Hepatocyte (in vitro differentiated cells): Measurements from ENCODE around the gene SLC7A14. TPM values are rescaled to one million over a fixed set of nuclear protein-coding genes. Genes with fewer than 3 reads are reported as not detected.
A peak's percentile ranks its signal among the peaks of the same experiment; 100 is the strongest.

Experiments
- DNase-seq: peaks from one replicate; pipeline ENCODE4 v3.0.0-alpha.2; 2016; ENCODE audit warnings: low spot score
- H2AFZ ChIP-seq: fragments of 200-600 bp; sonication (generic); 2 replicates; pipeline ENCODE4 v1.6.0; 2016; ENCODE audit warnings: antibody characterized with exemption, mild to moderate bottlenecking
- H3K27ac ChIP-seq: fragments of 200-600 bp; sonication (generic); 2 replicates; pipeline ENCODE4 v1.5.1; 2016; ENCODE audit warnings: mild to moderate bottlenecking
- H3K27me3 ChIP-seq: fragments of 200-600 bp; sonication (generic); 2 replicates; pipeline ENCODE4 v1.6.1; 2016
- H3K36me3 ChIP-seq: fragments of 200-600 bp; sonication (generic); replicated peaks from 2 replicates; pipeline ENCODE4 v1.5.1; 2016; ENCODE audit warnings: low read depth; ENCODE audit not compliant: insufficient read depth
- H3K4me1 ChIP-seq: fragments of 200-600 bp; sonication (generic); 2 replicates; pipeline ENCODE4 v1.5.1; 2016; ENCODE audit warnings: mild to moderate bottlenecking, moderate library complexity; ENCODE audit not compliant: insufficient read depth
- H3K4me2 ChIP-seq: fragments of 200-600 bp; sonication (generic); 2 replicates; pipeline ENCODE4 v1.6.0; 2016
- H3K4me3 ChIP-seq: fragments of 200-600 bp; sonication (generic); 2 replicates; pipeline ENCODE4 v1.5.1; 2016; ENCODE audit warnings: mild to moderate bottlenecking
- H3K79me2 ChIP-seq: fragments of 200-600 bp; sonication (generic); 2 replicates; pipeline ENCODE4 v1.6.0; 2017; ENCODE audit warnings: mild to moderate bottlenecking
- H3K9me2 ChIP-seq: fragments of 200-600 bp; sonication (generic); replicated peaks from 2 replicates; pipeline ENCODE4 v1.6.0; 2017; ENCODE audit warnings: mild to moderate bottlenecking; ENCODE audit not compliant: insufficient read depth
- H3K9me3 ChIP-seq: fragments of 200-600 bp; sonication (generic); 2 replicates; pipeline ENCODE4 v1.5.1; 2016; ENCODE audit warnings: low read depth, mild to moderate bottlenecking
- H4K20me1 ChIP-seq: fragments of 200-600 bp; sonication (generic); 2 replicates; pipeline ENCODE4 v1.6.0; 2016; ENCODE audit warnings: mild to moderate bottlenecking; ENCODE audit not compliant: insufficient read depth, poor library complexity, severe bottlenecking
- CTCF ChIP-seq: fragments of 200-600 bp; sonication (generic); IDR thresholded peaks from 2 replicates; pipeline ENCODE4 v1.5.1; 2016; ENCODE audit warnings: antibody characterized with exemption, mild to moderate bottlenecking; ENCODE audit not compliant: poor library complexity
- EZH2 ChIP-seq: fragments of 200-600 bp; sonication (generic); IDR thresholded peaks from 2 replicates; pipeline ENCODE4 v1.6.1; 2016; ENCODE audit warnings: antibody characterized with exemption, mild to moderate bottlenecking, borderline replicate concordance
- EZH2phosphoT487 ChIP-seq: fragments of 200-600 bp; sonication (generic); IDR thresholded peaks from one replicate; pipeline ENCODE4 v1.6.1; 2018; ENCODE audit warnings: antibody characterized with exemption, mild to moderate bottlenecking, low read depth, moderate library complexity; ENCODE audit not compliant: unreplicated experiment, severe bottlenecking
- whole genome bisulfite sequencing: methylation state at CpG from one replicate; pipeline ENCODE4 v1.1.6; 2016; ENCODE audit warnings: low lambda C conversion rate; ENCODE audit errors: missing lambda C conversion rate; 5-methylcytosine and 5-hydroxymethylcytosine counted together
- polyA plus RNA-seq: library from polyadenylated mRNA; unstranded; fragments of >200 nt; fragmentation: Nextera tagmentation; extraction: Ambion mirVana; gene quantifications from 2 replicates; pipeline ENCODE4 v1.2.1, GENCODE V29; 2016
- total RNA-seq: library from RNA; depleted of rRNA; stranded (reverse); fragments of >200 nt; gene quantifications from 2 replicates; pipeline ENCODE4 v1.2.3, GENCODE V29; 2014

SLC7A14 gene
- total and polyA plus RNA-seq, 2 experiments from 2014 or later, result 0.10 TPM; not detected in 1

- no peak for DNase-seq
- H3K27me3 ChIP-seq, result no peaks in the 10 kb centered on the region
Observed at GRCh38 chr3:170496026-170496867, 89.6 kb downstream of the SLC7A14 start.

GRCh38 chr3:170494766-170495165 lies 91.1 kb downstream of the SLC7A14 start:
- Histone ChIP-seq H3K4me2 (no peak overlapping the region), H3K4me3 (no peak overlapping the region), H3K9me2 (no peaks in the 10 kb centered on the region), H3K27ac (no peak overlapping the region), H3K9me3 (no peaks in the 10 kb centered on the region), H3K79me2 (no peaks in the 10 kb centered on the region), H3K27me3 (no peaks in the 10 kb centered on the region), H4K20me1 (no peaks in the 10 kb centered on the region), H3K36me3 (no peaks in the 10 kb centered on the region), H2AFZ (no peak overlapping the region), H3K4me1 (peaks cover 15% of the 10 kb centered on the region)
- no peak for DNase-seq
- 85% methylated on average over 4 of the region's 4 CpGs for WGBS
- TF ChIP-seq CTCF, result no peak
- no peak for TF ChIP-seq EZH2phosphoT487
- TF ChIP-seq EZH2, result no peak

More at GRCh38 chr3:170496026-170496867, 89.6 kb downstream of the SLC7A14 start:
- Histone ChIP-seq H3K36me3 (no peaks in the 10 kb centered on the region), H3K79me2 (no peaks in the 10 kb centered on the region), H3K4me2 (no peak overlapping the region), H4K20me1 (no peaks in the 10 kb centered on the region), H3K27ac (no peak overlapping the region), H3K4me1 (peaks cover 15% of the 10 kb centered on the region), H2AFZ (no peak overlapping the region), H3K9me3 (no peaks in the 10 kb centered on the region), H3K4me3 (no peak overlapping the region), H3K9me2 (no peaks in the 10 kb centered on the region)
- TF ChIP-seq CTCF (no peak), EZH2phosphoT487 (no peak), EZH2 (no peak)
- WGBS, result 95% methylated on average over 40 of the region's 40 CpGs

- peak overlapping the region; percentile 35 for H3K27ac ChIP-seq
- no peak for TF ChIP-seq EZH2
- no peak for TF ChIP-seq CTCF
- no peak for TF ChIP-seq EZH2phosphoT487
- H2AFZ ChIP-seq, result no peak overlapping the region
- no peaks in the 10 kb centered on the region for H3K9me2 ChIP-seq
- no peaks in the 10 kb centered on the region for H4K20me1 ChIP-seq
- H3K4me2 ChIP-seq, result no peak overlapping the region
- WGBS, result 63% methylated on average over 2 of the region's 2 CpGs
- no peaks in the 10 kb centered on the region for H3K27me3 ChIP-seq
- H3K4me1 ChIP-seq, result peaks cover 15% of the 10 kb centered on the region
- H3K36me3 ChIP-seq, result no peaks in the 10 kb centered on the region
- no peaks in the 10 kb centered on the region for H3K9me3 ChIP-seq
- no peak for DNase-seq
- H3K79me2 ChIP-seq, result no peaks in the 10 kb centered on the region
- no peak overlapping the region for H3K4me3 ChIP-seq
Observed at GRCh38 chr3:170493712-170494182, 92.1 kb downstream of the SLC7A14 start.
